Testis (tissue), 2 donors: ENCODE results near the gene CMTM8.

Experiments used
- CTCF ChIP-seq, 3 experiments: fragments of 450-650 bp in 2 of 3; fragments of 200-600 bp in 1 of 3; sonication (generic) in 1 of 3; IDR thresholded peaks; one replicate each; pipeline ENCODE4 v1.5.1; 2016 to 2019; ENCODE audit warnings: antibody characterized with exemption in 3 of 3, mild to moderate bottlenecking in 2 of 3, moderate library complexity in 1 of 3
- POLR2A ChIP-seq: fragments of 450-650 bp; IDR thresholded peaks from one replicate; pipeline ENCODE4 v1.6.1; 2017; ENCODE audit warnings: antibody characterized with exemption, mild to moderate bottlenecking, moderate library complexity

- TF ChIP-seq CTCF (IDR thresholded peaks at IDR 0.05) (no peak), POLR2A (no peak)
Observed at GRCh38 chr3:32292085-32292796, 53.8 kb downstream of the CMTM8 start.
